Measurements from ENCODE around the gene SLC19A1.
"Not testable (repeated sequence)": the region's sequence is repeated elsewhere in the genome, so short reads cannot be mapped to it uniquely, and the experiment has no call there.

- TF ChIP-seq POLR2A, CTCF, EP300 (IDR thresholded peaks at IDR 0.05): not testable (repeated sequence)
Observed at GRCh38 chr21:45527151-45527999, 14.9 kb downstream of the SLC19A1 start.

Measured in tibial nerve (tissue), 4 donors.